ENCODE measurements around the gene KRTAP5-1.

GRCh38 chr11:1574933-1575242, 10.2 kb downstream of the KRTAP5-1 start:
- peak in 2 of 6 experiments; percentile 29 to 50 for TF ChIP-seq CTCF (IDR thresholded peaks at IDR 0.05)
- no peak for TF ChIP-seq POLR2A (IDR thresholded peaks at IDR 0.05)

Data from adrenal gland (tissue), 5 donors.